Hematopoietic multipotent progenitor cell treated with erythropoietin and hydrocortisone succinate and interleukin-3 and kit ligand, for 8 days (in vitro differentiated cells): Measurements from ENCODE around the gene ZNF483.
"Not testable (repeated sequence)": the region's sequence is repeated elsewhere in the genome, so short reads cannot be mapped to it uniquely, and the experiment has no call there.

ENCODE experiments used
- DNase-seq: peaks from one replicate; pipeline ENCODE4 v3.0.0-alpha.2; 2015

The ZNF483 gene

GRCh38 chr9:111525056-111525977 is at the start of gene ZNF483:
Gene ZNF483 (plus strand): TSS chr9:111525179. CDS start chr9:111527396, 2,217 bp downstream.
- DNase-seq, result peak; percentile 40

GRCh38 chr9:111475195-111475594 is 49.8 kb upstream of the ZNF483 start:
- DNase-seq, result no peak

DNA sequence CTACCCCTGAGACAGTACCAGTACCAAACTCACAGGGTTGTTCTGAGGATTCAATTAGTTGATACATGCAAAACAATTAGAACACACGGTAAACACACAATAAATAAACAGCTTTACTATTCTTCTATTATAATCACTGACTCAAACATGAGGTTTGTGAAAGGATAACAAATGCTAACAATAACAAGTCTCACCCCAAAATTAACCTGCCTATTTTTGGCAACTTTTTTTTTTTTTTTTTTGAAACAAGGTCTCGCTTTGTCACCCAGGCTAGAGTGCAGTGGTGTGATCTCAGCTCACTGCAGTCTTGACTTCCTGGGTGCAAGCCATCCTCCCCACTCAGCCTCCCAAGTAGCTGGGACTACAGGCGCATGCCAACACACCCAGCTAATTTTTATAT is 47.3 kb upstream of the ZNF483 start:
- no peak for DNase-seq

DNA sequence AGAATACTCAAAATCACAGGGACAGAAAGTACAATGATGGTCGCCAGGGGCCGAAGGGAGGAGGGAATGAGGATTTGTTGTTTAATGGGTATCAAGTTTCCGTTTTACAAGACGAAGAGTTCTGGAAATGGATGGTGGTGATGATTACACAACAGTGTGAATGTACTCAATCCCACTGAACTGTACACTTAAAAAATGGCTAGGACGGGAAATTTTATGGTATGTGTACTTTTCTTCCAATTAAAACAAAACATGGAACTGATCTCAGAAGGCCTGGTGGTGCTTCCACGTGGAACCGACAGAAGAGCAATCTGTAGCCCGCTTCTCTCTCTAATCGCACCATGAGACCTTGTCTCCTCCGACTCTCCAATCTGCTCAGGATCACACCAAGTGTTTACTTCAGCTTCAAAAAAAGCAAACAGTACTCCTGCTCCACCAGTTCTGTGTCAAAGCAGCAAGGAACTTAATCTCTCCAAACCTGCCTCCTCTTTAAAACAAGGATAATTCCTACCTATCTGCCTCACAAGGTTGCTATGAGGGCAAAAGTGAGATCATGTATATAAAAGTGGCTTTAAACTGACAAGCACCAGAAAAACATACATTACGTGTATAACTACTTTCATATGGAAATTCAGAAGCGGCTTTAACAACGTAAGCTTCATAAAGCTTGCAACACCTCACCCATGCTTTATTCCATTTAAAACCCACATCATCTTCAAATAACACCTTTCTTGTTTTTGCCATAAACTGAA is 42.9 kb upstream of the ZNF483 start:
- DNase-seq, result no peak

GRCh38 chr9:111482694-111483438 is 42.1 kb upstream of the ZNF483 start:
- DNase-seq, result peak; percentile 78

DNA sequence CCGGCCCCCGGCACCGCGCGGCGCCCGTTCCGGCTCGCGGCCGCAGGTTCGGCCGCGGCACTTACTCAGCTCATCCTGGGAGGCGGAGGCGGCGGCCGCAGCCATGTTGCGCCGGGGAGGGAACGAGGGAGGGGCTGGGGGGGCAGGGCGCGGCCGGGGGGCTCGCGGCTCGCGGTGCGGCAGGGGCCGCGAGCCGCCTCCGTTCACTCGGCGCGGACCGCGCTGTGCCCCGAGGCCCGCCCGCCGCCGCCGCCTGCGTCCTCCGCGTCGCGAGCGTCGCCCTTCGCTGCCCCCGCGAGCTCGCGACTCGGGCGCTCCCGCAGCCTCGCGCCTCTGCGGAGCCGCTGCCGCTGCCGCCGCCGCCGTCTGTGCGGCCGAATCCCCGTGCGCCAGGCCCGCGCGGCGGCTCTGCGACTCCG is 41.5 kb upstream of the ZNF483 start:
- DNase-seq, result no peak

DNA sequence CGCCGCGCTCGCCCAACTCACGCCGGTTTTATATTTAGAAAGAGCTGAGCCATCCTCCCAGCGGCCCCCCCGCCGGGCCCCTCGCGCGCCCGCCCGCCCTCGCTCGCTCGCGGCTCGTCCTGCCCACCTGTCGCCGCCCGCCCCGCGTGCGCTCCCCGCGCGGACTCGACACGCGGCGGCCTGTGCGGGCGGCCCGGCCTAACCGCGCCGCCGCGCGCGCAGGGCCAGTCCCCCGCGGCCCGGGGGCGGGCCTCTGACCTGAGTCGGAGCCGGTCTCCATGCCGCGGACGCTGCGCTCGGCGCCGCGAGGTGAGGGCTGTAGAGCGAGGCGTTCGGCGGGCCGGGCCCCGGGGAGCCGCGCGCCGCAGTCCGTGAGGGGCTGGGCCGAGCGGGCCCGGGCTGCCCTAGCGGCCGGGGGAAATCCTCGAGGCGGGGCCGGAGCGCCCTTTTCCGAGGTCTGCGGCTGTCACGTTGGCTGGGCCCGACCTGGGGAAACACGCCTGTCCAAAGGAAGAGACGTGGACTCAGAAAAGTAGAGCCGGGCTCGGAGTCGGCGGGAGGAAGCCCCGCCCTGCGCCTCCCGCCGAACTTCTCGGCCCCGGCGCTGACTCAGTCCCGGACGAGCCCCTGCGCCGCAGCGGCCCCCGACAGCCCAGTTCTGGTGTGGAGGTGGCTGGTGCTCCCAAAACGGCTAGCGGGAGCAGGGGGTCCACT is 41.0 kb upstream of the ZNF483 start, which contains the start of gene ECPAS:
Gene ECPAS, minus strand, starts transcription at position 526 of the 714 bp plus-strand sequence. CDS start 11,465 bp downstream, outside the sequence.
- peak; percentile 74 for DNase-seq

GRCh38 chr9:111484572-111484894 is 40.4 kb upstream of the ZNF483 start:
- DNase-seq, result no peak

DNA sequence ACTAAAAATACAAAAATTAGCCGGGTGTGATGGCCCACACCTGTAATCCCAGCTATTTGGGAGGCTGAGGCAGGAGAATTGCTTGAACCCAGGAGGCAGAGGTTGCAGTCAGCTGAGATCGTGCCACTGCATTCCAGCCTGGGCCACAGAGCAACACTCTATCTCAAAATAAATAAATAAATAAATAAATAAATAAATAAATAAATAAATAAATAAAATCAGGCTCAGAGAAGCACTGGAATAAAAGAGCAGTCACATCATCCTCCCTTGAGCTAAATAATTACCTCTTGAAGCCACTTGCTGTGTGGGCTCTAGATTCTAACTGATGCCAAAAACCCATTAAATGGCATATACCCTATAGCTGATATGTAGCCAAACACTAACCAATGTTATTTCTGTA is 27.8 kb upstream of the ZNF483 start:
- DNase-seq, result not testable (repeated sequence)

- no peak for DNase-seq
These were observed 23.9 kb upstream of the ZNF483 start for GRCh38 chr9:111501005-111501562.

DNA sequence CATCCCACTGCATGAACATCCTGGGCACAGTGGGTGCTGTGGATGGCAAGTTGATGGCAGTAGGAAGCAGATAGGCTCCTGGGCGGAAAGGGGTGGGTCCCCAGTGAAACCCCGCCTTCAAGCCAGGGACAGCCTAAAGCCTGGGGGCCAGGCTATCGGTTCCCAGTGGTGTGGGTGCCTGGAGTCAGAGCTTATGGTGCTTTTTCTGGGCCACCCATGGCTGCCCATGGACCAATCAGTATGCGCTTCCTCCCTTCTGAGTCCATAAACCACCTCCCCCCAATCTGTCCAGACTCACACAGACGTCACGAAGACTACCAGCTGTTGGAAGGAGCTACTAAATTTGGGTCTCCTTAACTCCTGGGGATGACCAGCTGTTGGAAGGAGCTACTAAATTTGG is 23.3 kb upstream of the ZNF483 start:
- DNase-seq, result no peak

DNA sequence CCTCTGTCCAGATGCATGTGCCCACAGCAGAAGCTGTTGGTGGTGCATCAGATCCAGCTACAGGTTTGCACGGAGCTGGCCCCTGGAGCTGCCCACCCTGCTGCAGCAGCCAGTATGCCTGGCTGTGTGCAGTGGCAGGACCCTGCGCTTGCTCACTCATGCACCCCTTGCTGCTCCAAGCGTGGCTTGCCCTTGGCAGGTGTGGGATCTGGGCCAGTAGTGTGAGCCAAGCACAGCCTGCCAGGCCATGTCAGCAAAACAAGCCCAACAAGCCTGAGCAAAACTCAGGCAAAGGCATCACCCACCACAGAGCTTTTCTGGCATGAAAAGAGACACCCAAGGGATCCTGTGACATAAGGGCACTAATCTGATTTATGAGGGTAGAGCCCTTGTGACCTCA is 22.5 kb upstream of the ZNF483 start:
- no peak for DNase-seq

DNA sequence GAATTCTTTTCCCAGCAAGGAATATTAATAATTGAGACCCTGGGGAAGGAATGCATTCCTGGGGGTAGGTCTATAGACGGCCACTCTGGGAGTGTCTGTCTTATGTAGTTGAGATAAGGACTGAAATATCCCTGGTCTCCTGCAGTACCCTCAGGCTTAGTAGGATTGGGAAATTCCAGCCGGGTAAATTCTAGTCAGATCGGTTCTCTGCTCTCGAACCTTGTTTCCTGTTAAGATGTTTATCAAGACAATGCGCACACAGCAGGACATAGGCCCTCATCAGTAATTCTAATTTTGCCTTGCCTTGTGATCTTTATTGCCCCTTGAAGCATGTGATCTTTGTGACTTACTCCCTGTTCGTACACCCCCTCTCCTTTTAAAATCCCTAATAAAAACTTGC is 13.4 kb upstream of the ZNF483 start:
- DNase-seq, result not testable (repeated sequence)

- no peak for DNase-seq
These were observed 10.0 kb upstream of the ZNF483 start for GRCh38 chr9:111514967-111515366.

GRCh38 chr9:111516061-111516465 is 8.9 kb upstream of the ZNF483 start:
- no peak for DNase-seq

DNA sequence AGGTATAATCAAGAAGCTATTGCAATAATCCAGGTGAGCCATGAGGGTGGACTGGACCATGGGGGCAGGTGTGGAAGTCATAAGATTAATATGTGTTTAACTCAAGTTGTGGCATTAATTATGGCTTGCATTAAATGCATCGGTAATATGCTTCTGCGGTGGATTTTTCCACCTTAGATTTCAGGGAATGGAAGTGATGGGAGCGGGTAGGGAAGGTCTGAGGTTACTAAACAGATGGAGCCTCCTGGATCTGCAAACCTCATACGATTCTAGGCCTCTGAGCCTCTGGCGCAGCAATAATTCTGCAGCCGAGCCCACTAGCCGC is 286 bp upstream of the ZNF483 start:
- DNase-seq, result no peak

DNA sequence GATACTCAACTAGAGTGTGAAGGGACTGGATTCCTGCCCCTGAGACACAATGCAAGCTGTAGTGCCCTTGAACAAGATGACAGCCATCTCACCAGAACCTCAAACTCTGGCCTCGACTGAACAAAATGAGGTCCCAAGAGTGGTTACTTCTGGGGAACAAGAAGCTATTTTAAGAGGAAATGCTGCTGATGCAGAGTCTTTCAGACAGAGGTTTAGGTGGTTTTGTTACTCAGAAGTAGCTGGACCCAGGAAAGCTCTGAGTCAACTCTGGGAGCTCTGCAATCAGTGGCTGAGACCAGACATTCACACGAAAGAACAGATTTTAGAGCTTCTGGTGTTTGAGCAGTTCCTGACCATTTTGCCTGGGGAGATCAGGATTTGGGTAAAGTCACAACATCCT is 2.4 kb downstream of the ZNF483 start:
- DNase-seq, result no peak

- no peak for DNase-seq
These were observed 4.8 kb downstream of the ZNF483 start for GRCh38 chr9:111529787-111530186.

- no peak for DNase-seq
These were observed 6.7 kb downstream of the ZNF483 start for GRCh38 chr9:111531716-111532115.

GRCh38 chr9:111533099-111533790 is 8.3 kb downstream of the ZNF483 start:
- DNase-seq, result no peak

DNA sequence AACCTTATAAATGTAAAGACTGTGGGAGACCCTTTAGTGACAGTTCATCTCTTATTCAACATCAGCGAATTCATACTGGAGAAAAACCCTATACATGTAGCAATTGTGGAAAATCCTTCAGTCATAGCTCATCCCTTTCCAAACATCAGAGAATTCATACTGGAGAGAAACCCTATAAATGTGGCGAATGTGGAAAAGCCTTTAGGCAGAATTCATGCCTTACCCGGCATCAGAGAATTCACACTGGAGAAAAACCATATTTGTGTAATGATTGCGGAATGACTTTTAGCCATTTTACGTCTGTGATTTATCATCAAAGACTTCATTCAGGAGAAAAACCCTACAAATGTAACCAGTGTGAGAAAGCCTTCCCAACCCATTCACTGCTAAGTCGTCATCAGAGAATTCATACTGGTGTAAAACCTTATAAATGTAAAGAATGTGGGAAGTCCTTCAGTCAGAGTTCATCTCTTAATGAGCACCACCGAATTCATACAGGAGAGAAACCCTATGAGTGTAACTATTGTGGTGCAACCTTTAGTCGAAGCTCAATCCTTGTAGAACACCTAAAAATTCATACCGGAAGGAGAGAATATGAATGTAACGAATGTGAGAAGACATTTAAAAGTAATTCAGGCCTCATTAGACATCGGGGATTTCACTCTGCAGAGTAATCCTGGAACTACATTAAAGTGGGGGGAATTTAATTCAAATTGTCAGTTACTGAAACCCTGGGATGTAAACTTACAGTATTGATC is 17.7 kb downstream of the ZNF483 start:
- no peak for DNase-seq
